C4-2B (cell line): ENCODE results near the gene C1QL4.

Experiments
- H3K27ac ChIP-seq: fragments of 450-650 bp; 2 replicates; pipeline ENCODE4 v1.5.1; 2017
- CTCF ChIP-seq: fragments of 450-650 bp; conservative IDR thresholded peaks from 2 replicates; pipeline ENCODE4 v1.5.1; 2017; ENCODE audit warnings: mild to moderate bottlenecking
- ZFX ChIP-seq: fragments of 450-650 bp; IDR thresholded peaks from 2 replicates; pipeline ENCODE4 v1.6.1; 2017

C1QL4 gene

DNA sequence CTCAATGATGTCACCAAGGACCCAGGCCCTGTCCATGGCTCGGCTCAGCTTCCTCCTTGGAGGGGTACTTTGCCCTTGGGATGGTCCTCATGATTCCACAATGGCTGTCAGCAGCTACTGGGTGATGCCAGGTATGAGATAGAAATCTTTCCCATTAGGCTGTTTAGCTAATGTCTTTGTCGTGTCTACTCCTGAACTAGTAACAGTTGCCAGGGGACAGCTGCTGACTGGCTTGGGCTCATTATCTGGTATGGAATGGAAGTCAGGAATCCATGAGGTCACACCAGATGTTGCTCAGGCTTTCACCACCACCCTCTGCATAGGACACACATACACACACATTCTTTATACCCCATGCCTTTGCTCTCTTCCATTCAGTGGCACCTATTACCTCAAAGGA, 32.8 kb downstream of the C1QL4 start:
- no peak overlapping the region for H3K27ac ChIP-seq
- TF ChIP-seq ZFX (no peak), CTCF (no peak)

DNA sequence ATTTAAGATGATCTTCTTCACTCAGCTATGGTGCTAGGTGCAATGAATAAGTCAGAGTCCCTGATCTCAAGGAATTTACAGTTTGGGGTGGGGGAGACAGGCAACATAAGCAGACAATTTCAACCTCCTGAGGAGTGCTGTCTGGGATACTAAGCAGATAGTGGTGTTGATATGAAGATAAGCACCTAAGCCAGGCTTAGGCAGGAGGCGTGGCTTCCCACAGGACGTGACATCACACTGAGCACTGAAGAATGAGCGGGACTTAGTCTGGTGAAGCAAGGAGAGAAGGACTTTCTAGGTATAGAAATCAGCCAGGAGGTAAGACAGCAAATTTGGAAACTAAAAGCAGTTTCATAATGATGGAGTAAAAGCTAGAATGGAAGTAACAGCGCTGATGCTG, 35.2 kb downstream of the C1QL4 start:
- H3K27ac ChIP-seq = no peak overlapping the region
- TF ChIP-seq CTCF = no peak
- no peak for TF ChIP-seq ZFX

DNA sequence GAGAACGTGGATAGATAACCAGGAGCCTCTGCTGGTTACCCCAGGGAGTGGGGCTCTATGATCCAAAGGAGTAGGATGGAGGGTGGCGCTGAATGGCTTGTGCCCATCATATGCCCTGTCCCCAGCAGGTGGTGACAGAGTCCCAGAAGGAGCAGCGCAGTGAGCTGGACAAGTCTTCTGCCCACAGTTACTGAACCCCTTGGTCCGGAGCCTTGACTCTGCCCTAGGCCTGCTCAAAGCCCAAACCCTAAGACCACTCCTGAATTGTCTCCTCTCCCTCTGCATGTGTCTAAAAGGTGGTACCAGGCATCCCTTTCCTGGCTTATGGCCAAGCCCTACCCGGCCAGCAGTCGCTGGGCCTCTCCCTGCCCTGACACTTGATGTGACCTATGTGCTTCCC, 38.8 kb downstream of the C1QL4 start:
- H3K27ac ChIP-seq = no peak overlapping the region
- TF ChIP-seq CTCF (peak; percentile 17; the same call in 1 of the 2 replicates), ZFX (no peak)

DNA sequence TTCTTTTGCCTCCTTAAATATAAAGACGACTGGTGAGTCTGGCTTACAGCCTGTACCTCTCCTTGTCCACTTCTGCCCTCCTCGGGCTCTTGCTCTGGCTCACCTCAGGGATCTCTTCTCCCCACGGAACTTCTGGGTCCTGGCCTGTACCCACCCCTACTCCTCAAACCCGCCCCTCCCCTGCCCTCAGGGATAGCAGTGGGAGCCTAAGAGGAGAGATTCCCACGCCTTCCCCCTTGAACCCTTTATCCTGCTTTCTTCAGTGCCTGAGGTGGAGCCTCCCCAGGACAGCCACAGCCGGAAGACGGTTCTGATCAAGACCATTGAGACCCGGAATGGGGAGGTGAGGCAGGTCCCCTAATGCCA, 39.3 kb downstream of the C1QL4 start:
- no peak for TF ChIP-seq CTCF
- TF ChIP-seq ZFX = no peak
- no peak overlapping the region for H3K27ac ChIP-seq

- TF ChIP-seq CTCF = no peak; the same call in 1 of the 2 replicates
- no peak for TF ChIP-seq ZFX
- H3K27ac ChIP-seq = no peak overlapping the region
Observed at GRCh38 chr12:49296836-49297694, 39.9 kb downstream of the C1QL4 start.

GRCh38 chr12:49296034-49296835, 40.8 kb downstream of the C1QL4 start:
- no peak overlapping the region for H3K27ac ChIP-seq
- TF ChIP-seq ZFX (no peak), CTCF (no peak; the same call in 1 of the 2 replicates)
